Activated naive CD8-positive, alpha-beta T cell (primary cell): ENCODE results near the gene CNOT6.
A peak's percentile ranks its signal among the peaks of the same experiment; 100 is the strongest.

ENCODE experiments used
- H3K27ac Mint-ChIP-seq: one replicate; pipeline ENCODE4 v1.8.0; 2021; ENCODE audit warnings: mixed read lengths
- H3K27me3 Mint-ChIP-seq: one replicate; pipeline ENCODE4 v1.8.0; 2021; ENCODE audit warnings: mixed read lengths
- H3K36me3 Mint-ChIP-seq: one replicate; pipeline ENCODE4 v1.8.0; 2021; ENCODE audit warnings: mixed read lengths
- H3K4me1 Mint-ChIP-seq: one replicate; pipeline ENCODE4 v1.8.0; 2021; ENCODE audit warnings: low read depth, mixed read lengths
- H3K4me3 Mint-ChIP-seq: one replicate; pipeline ENCODE4 v1.8.0; 2021; ENCODE audit warnings: mild to moderate bottlenecking, mixed read lengths
- H3K9me3 Mint-ChIP-seq: one replicate; pipeline ENCODE4 v1.8.0; 2021; ENCODE audit warnings: low read depth, mixed read lengths

CNOT6 gene

DNA sequence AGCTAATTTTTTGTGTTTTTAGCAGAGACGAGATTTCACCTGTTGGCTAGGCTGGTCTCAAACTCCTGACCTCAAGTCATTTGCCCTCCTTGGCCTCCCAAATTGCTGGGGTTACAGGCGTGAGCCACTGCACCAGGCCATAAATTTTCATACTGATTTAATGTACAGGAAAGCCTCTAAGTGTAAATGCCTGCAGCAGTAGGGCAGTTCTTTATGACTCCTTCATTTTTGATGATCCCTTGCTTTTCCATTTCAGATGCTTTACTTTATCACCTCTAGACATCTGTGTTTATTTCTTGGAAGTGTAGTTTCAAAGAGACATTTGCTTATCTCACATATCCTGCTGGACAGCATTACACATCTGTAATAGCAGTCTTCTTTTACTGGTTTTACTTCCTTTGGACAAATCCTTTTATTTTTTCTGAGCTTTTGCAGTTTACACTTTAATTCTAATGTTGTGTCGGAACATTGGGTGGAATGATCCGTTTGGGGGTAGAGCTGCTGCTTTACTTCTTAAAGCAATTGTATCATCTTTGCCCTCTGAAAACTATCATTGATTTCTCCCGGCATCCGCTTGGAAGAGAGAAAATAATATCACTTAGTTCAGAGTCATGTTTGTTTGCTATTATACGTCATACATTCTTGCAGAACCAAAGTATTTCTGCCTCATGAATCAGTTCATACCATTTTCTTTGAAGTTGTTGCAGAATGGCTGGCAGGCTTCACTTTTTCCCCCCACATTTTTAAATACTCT lies 61.2 kb downstream of the CNOT6 start:
- peak overlapping the region; percentile 10 for H3K27ac Mint-ChIP-seq
- no peak overlapping the region for H3K4me3 Mint-ChIP-seq
- H3K27me3 Mint-ChIP-seq = no peaks in the 10 kb centered on the region
- no peaks in the 10 kb centered on the region for H3K9me3 Mint-ChIP-seq
- peaks cover 25% of the 10 kb centered on the region for H3K36me3 Mint-ChIP-seq
- H3K4me1 Mint-ChIP-seq = peaks cover 22% of the 10 kb centered on the region

DNA sequence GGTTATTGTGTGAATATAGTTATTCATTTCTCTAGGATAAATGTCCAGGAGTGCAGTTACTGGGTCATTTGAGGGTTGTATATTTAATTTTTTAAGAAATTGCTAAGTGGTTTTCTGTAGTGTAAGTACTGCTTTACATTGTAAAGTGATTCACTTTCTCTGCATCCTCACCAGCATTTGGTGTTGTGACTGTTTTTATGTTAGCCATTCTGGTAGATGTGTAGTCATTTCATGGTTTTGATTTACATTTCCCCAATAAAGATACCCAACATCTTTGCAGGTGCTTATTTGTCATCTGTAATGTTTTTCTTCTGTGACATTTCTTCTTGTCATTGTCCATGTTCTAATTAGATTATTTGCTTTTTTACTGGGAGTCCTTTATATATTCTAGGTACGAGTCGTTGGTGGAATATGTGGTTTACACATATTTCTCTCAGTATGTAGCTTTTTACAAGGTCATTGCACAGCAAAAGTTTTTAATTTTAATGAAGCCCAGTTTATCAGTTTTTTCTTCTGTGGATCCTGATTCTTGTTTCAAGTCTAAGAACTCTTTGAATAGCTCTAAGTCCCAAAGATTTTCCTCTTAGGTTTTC lies 63.1 kb downstream of the CNOT6 start:
- no peaks in the 10 kb centered on the region for H3K9me3 Mint-ChIP-seq
- H3K4me3 Mint-ChIP-seq = no peak overlapping the region
- H3K27ac Mint-ChIP-seq = peak overlapping the region; percentile 46
- H3K36me3 Mint-ChIP-seq = peaks cover 34% of the 10 kb centered on the region
- peaks cover 35% of the 10 kb centered on the region for H3K4me1 Mint-ChIP-seq
- no peaks in the 10 kb centered on the region for H3K27me3 Mint-ChIP-seq

DNA sequence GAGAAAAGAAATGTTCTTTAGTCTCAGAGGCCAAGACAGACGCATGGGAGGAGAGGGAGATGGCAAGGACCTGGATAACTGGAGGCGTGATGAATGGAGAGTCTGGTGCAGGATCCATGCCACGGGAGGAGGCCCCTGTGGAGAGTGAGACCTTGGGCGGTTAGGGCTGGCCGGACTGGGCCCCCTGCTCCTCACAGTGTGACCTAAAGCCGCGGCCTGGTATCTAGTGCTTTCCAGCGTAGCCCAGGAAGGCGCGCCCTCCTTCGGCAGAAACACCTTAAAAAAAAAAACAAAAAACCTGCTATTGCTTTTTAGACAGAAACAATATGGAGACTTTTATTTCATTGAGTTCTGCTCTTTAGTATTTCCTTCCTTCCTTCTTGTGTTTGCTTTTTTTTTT lies 64.1 kb downstream of the CNOT6 start:
- Mint-ChIP-seq H3K9me3 (no peaks in the 10 kb centered on the region), H3K36me3 (peaks cover 34% of the 10 kb centered on the region), H3K4me1 (peaks cover 42% of the 10 kb centered on the region), H3K27ac (peak overlapping the region; percentile 17), H3K4me3 (no peak overlapping the region), H3K27me3 (no peaks in the 10 kb centered on the region)

DNA sequence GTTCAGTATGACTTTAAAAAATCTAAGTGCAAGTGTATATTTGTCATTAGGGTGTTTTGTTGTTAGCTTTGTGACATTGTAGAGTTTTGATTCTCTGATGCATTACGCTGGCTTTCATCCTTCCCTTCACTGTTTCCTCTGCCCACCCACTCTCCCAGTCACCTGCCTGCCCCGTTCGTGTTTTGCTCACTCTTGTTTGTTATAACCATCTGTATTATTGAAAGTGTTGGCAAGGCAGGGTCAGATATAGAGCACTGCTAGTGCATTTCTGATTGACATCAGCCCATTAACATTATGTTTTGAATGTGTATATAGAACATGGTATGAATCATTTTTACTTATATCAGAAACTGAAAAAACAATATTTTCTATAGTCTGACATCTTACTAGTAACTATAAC lies 69.8 kb downstream of the CNOT6 start:
- Mint-ChIP-seq H3K4me1 (peaks cover 54% of the 10 kb centered on the region), H3K9me3 (no peaks in the 10 kb centered on the region), H3K27ac (peak overlapping the region; percentile 72), H3K36me3 (peaks cover 27% of the 10 kb centered on the region), H3K27me3 (no peaks in the 10 kb centered on the region), H3K4me3 (peak overlapping the region; percentile 51)

DNA sequence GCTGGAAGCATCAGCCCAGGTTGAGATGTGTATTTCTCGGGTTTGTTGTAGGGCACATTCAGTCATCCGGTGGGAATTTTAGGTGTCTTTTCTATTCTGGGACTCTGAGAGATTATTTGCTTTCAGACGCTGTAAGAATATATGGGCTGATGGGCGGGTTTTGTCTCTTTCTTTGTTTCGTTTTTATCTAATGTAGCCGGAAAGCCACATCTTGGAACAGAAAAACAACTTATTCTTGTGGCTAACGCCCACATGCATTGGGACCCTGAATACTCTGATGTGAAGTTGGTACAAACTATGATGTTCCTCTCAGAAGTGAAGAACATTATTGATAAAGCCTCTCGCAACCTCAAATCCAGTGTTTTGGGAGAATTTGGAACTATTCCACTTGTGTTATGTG lies 74.7 kb downstream of the CNOT6 start:
- Mint-ChIP-seq H3K4me1 (peaks cover 29% of the 10 kb centered on the region), H3K27me3 (no peaks in the 10 kb centered on the region), H3K9me3 (no peaks in the 10 kb centered on the region), H3K36me3 (peaks cover 20% of the 10 kb centered on the region), H3K4me3 (peak overlapping the region; percentile 33), H3K27ac (peak overlapping the region; percentile 61)

DNA sequence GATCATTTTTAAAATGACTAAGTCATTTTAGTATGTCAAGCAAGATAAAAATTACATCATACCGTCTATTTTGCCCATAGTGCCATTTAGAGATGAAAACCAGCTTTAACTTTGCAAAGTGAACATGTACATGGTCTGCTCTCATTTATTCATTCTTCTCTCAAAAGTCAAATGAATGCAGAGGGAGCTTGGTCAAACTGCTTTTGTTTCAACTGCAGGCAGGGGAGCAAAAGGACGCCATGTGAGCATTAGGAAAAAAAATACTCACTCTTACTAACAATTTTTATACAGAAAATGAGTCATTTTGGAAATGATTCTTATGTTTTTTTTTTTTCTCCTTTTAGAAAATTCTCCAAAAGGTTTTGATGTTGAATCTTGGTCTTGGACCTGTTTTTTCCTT lies 81.4 kb downstream of the CNOT6 start:
- Mint-ChIP-seq H3K36me3 (peaks cover 16% of the 10 kb centered on the region), H3K4me3 (no peak overlapping the region)

DNA sequence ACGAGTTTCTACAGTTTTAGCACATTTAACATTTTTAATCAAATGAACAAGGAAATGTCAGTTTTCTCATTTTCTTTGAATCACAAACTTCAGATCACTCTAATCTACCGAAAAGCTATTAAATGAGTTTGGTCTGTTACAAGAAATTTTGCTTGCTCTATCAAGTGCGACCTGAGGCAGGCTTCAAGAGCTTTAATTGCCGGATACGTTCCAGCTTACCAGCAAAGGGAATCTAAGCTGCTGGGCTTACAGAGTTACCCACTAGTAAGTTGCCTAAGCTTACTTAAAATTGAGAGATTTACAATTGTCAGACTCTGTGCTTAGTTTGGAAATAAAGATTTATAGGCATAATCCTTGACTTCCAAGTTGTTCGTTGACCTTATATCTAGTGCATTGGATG lies 86.5 kb downstream of the CNOT6 start:
- Mint-ChIP-seq H3K27me3 (no peaks in the 10 kb centered on the region), H3K4me1 (peaks cover 2% of the 10 kb centered on the region), H3K36me3 (peaks cover 15% of the 10 kb centered on the region), H3K9me3 (no peaks in the 10 kb centered on the region), H3K27ac (no peak overlapping the region), H3K4me3 (no peak overlapping the region)

More for the DNA sequence above, 81.4 kb downstream of the CNOT6 start:
- Mint-ChIP-seq H3K27ac (peak overlapping the region; percentile 5), H3K9me3 (no peaks in the 10 kb centered on the region), H3K4me1 (peaks cover 4% of the 10 kb centered on the region), H3K27me3 (no peaks in the 10 kb centered on the region)

DNA sequence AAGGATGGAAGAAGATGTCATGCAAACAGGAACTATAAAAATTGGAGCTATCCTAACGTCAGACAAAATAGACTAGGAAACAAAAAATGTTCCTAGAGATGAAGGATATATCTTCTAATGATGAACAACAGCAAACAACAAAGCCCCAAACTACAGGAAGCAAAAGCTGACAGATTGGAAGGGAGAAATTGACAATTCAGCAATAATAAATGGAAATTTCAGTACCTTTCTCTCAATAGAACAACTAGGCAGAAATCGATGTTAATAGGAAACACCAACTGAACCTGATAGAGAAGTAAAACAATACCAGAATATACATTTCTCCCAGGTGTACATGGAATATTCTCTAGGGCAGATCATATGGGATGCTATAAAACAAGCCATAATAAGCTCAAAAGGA lies 89.6 kb downstream of the CNOT6 start:
- Mint-ChIP-seq H3K4me1 (no peaks in the 10 kb centered on the region), H3K36me3 (no peaks in the 10 kb centered on the region), H3K27ac (no peak overlapping the region), H3K9me3 (no peaks in the 10 kb centered on the region), H3K4me3 (no peak overlapping the region), H3K27me3 (peaks cover 8% of the 10 kb centered on the region)

DNA sequence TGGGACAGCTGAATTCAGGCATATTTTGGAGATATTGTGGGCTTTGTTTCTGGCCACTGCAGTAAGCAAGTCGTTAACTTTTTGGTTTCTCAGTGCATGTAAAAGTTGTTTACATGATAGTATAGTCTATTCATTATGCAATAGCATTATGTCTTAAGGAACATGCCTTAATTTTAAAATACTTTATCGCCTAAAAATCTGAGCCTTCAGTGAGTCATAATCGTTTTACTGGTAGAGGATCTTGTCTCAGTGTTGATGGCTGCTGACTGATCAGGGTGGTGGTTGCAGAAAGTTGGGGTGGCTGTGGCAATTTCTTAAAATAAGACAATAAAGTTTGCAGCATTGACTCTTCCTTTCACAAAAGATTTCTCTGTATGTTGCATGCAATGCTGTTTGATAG lies 92.0 kb downstream of the CNOT6 start:
- Mint-ChIP-seq H3K9me3 (no peaks in the 10 kb centered on the region), H3K4me1 (peaks cover 6% of the 10 kb centered on the region), H3K27me3 (peaks cover 14% of the 10 kb centered on the region), H3K36me3 (no peaks in the 10 kb centered on the region), H3K4me3 (no peak overlapping the region), H3K27ac (no peak overlapping the region)

DNA sequence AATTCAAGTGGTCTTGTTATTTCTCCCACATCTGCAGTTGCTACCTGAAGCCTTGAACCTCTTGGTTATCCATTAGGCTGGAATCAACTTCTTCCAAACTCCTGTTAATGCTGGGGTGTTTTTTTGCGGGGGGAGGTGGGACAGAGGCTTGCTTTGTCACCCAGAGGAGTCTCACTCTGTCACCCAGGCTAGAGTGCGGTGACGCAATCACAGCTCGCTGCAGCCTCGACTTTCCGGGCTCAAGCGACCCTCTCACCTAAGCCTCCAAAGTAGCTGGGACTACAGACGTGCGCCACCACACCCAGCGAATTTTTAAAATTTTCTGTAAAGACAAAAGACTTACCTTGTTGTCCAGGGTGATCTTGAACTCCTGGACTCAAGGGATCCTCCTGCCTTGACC lies 92.7 kb downstream of the CNOT6 start:
- H3K4me3 Mint-ChIP-seq = no peak overlapping the region
- no peaks in the 10 kb centered on the region for H3K36me3 Mint-ChIP-seq
- H3K9me3 Mint-ChIP-seq = no peaks in the 10 kb centered on the region
- H3K4me1 Mint-ChIP-seq = peaks cover 6% of the 10 kb centered on the region
- H3K27ac Mint-ChIP-seq = no peak overlapping the region
- peaks cover 14% of the 10 kb centered on the region for H3K27me3 Mint-ChIP-seq

DNA sequence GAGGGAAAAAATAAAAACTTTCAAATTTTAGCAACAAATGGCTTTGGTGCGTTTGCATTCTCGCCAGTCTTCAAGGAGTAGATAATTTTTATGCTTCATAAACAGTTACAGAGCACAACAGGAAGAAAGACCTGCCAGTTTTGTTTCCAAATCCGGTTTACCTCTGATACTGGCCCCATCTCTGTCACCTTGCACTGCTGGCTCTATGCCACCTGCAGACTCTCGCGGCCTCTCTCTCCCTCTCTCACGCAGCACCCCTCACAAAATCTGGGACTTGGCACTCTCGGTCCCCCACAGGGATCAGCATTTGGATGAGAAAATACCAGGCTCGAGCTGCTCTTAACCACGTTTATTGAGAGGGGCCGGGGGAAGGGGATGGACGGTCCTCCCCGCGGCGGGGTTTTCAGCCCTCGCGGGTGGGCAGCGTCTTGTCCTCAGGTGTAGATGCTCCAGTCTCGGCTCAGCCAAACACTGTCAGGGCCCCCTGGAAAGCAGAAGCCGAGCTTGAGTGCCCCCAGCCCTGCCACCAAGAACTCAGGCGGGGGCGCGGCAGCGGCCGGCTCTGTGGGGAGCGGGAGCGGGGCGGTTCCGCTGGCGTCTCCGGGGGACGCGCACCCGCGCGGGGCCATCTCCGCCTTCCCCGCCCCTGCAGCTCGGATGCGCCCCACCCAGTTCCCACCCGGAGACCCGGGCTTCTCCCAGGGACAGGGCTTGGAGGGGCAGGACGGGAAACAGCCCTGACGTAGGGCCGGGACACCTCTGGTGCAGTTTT lies 95.8 kb downstream of the CNOT6 start:
- Mint-ChIP-seq H3K4me1 (peaks cover 11% of the 10 kb centered on the region), H3K27me3 (peaks cover 27% of the 10 kb centered on the region), H3K27ac (no peak overlapping the region)

DNA sequence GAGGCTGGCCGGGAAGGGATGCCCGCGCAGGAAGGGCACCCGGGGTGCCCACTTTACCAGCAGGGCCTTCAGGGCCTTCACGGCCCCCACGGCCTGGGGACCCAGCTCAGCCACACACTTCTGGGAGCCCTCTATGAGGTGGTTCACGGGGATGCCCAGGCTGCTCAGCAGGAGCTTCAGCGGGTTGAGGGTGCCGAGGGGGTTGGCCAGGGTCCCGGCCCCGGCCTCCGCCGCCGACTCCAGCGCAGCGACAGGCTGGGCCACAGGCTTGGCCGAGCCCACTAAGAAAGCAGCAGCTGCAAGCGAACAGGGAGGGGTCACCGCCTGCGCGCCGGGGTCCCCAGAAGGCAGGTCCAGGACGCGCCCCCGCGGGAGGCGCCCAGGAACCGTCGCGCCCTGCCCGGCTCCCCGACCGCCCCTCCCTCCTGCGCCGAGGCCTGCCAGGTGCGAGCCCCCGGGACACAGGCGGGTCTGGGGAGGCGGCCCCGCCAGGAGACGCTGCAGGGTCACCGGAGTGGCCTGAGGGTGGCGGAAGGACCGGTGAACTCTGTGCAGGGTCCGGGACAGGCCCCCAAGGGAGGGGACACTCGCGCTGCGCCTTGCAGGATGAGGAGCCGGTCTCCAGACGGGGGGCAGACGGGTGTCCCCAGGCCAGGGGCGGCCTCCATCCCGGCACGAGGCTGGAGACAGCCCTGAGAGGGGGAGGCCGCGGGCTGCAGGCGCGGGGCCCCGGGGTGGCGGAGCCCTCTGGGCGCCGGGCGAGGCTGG lies 96.5 kb downstream of the CNOT6 start:
- Mint-ChIP-seq H3K4me3 (no peak overlapping the region), H3K4me1 (peaks cover 12% of the 10 kb centered on the region), H3K27me3 (peaks cover 27% of the 10 kb centered on the region), H3K36me3 (peaks cover 3% of the 10 kb centered on the region), H3K27ac (no peak overlapping the region), H3K9me3 (no peaks in the 10 kb centered on the region)

More for the DNA sequence above, 95.8 kb downstream of the CNOT6 start:
- Mint-ChIP-seq H3K9me3 (no peaks in the 10 kb centered on the region), H3K4me3 (peak overlapping the region; percentile 58), H3K36me3 (peaks cover 3% of the 10 kb centered on the region)

DNA sequence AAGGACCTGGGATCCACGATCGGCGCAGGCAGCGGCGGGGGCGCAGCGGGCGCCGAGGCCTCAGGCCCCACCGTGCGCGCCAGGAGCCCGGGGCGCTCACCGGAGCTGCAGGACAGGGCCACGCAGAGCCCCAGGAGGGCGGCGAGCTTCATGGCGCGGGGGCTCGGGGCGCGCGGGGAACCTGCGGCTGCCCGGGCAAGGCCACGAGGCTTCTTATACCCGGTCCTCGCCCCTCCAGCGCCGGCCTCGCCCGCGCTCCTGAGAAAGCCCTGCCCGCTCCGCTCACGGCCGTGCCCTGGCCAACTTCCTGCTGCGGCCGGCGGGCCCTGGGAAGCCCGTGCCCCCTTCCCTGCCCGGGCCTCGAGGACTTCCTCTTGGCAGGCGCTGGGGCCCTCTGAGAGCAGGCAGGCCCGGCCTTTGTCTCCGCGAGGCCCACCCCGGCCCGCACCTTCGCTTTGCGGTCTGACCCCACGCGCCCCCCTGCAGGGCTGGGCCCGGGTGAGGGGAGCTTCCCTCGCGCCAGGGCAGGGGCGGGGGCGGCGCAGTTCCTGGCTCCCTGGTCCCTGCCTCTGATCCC lies 97.2 kb downstream of the CNOT6 start, which contains the start of gene SCGB3A1:
Gene SCGB3A1 (minus strand): TSS at position 189 of the 577 bp plus-strand sequence. CDS start 37 bp downstream, at position 152.
- Mint-ChIP-seq H3K36me3 (peaks cover 3% of the 10 kb centered on the region), H3K4me1 (peaks cover 12% of the 10 kb centered on the region), H3K9me3 (no peaks in the 10 kb centered on the region), H3K27ac (no peak within 1 kb of the TSS), H3K27me3 (peaks cover 23% of the 10 kb centered on the region), H3K4me3 (peak within 1 kb of the TSS; percentile 67)

DNA sequence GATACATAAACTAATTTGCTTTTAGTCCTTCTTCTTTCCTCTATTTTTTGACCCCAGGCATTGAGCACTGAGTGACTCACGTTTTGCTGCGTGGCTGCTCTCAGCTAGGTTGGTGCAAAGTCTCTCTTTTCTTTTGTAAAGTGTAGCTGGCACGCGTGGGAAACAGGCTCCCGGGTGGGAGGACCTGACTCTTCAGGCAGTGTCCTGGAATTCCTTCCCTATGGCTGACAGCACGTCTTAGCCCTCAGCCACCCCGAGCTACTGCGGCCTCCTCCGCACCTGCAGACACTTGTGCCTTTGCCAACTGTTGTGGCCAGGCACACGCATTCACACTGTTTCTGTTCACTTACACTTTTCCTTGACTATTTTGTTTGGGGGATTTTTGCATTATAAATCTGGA lies 98.0 kb downstream of the CNOT6 start:
- Mint-ChIP-seq H3K27ac (no peak overlapping the region), H3K9me3 (no peaks in the 10 kb centered on the region), H3K27me3 (peaks cover 22% of the 10 kb centered on the region), H3K4me1 (peaks cover 12% of the 10 kb centered on the region), H3K36me3 (peaks cover 3% of the 10 kb centered on the region), H3K4me3 (peak overlapping the region; percentile 67)
